ENCODE results near the gene CACNA1H.

The CACNA1H gene

GRCh38 chr16:1126586-1126985 lies 26.3 kb upstream of the CACNA1H start:
- FAIRE-seq (no peak), DNase-seq (ENCODE audit: insufficient read length, low spot score) (no peak)
- no peak for TF ChIP-seq CTCF (IDR thresholded peaks at IDR 0.05; ENCODE audit: insufficient read depth, missing control alignments)

- no peak for TF ChIP-seq CTCF (IDR thresholded peaks at IDR 0.05; ENCODE audit: insufficient read depth, missing control alignments)
- FAIRE-seq (no peak), DNase-seq (ENCODE audit: insufficient read length, low spot score) (no peak)
These were observed 25.8 kb upstream of the CACNA1H start for GRCh38 chr16:1127101-1127500.

DNA sequence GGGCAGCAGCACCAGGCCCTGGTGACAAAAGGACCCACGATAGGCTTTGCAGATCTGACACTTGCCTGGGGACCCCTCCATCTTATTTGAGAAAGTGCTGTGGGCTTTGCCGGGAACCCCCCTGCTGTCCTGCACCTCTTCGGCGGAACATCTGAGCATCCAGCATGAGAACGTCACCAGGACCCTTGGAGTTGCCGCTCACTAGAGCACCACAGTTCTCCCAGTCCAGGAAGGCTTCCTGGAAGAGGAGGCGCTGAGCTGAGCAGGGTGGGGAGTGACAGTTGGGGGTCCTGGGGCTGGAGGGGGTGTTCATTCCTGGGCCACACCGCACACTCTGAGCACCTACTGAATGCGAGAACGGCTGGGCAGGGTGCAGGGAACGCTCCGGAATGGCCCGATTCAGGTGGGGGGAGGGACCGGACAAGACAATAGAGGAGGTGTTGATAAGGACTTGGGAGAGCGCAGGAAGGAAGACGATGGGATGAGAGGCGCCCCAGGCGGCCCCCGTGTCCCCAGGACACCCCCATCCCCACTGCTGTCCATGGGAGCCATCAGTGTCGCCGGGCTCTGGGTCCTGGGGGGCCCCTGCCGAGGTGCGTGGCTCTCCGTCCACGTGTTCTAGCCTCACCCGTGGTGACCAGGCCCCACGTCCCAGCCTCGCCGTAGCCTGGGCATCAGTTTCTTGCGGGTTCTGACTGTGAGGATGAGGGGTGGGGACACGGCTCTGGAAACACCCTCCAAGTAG lies 24.8 kb upstream of the CACNA1H start:
- TF ChIP-seq CTCF (IDR thresholded peaks at IDR 0.05; ENCODE audit: insufficient read depth, missing control alignments): no peak
- FAIRE-seq: no peak
- DNase-seq (ENCODE audit: insufficient read length, low spot score): no peak

DNA sequence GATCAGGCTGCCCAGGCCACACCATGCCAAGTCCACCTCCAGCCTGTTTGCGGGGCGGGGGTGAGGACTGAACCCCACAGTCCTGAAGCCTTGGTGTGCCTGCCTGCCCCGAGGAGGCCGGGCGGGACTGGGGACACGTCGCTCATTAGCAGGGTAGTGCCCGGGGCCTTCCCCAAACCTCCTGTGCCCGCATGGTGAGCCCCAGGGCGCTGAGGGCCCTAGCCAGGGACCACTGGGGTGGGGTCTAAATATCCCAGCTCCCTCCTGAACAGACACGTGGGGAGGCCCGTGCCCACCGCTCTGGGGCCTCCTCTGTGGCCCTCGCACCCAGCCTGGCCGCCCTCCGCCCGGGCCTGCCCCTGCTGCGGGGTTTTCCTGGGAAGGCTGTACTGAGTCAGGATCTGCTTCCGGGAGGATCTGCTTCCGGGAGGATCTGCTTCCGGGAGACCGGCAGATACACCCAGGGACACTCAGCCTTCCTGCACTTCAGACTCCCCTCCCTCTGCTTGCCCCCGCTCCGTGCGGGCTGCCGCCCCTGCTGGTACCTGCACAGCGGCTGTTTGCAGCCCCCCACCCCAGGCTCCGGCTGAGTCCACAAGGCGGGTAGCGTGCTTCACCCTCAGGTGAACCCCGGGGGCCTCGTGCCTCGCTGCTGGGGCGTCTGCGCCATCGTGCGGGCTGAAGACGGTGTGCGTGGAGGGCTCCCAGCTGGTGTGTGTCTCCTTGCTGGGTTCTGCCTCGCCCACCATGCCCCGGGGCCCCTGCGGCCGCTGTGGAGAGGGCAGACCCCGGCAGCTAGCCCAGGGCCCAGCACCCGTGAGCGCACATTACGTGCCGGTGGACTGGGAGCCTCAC lies 23.6 kb upstream of the CACNA1H start:
- FAIRE-seq (no peak), DNase-seq (ENCODE audit: insufficient read length, low spot score) (no peak)
- TF ChIP-seq CTCF (IDR thresholded peaks at IDR 0.05; ENCODE audit: insufficient read depth, missing control alignments): no peak

- FAIRE-seq (no peak), DNase-seq (ENCODE audit: insufficient read length, low spot score) (no peak)
- TF ChIP-seq CTCF (IDR thresholded peaks at IDR 0.05; ENCODE audit: insufficient read depth, missing control alignments): no peak
These were observed 22.5 kb upstream of the CACNA1H start for GRCh38 chr16:1130382-1130781.

DNA sequence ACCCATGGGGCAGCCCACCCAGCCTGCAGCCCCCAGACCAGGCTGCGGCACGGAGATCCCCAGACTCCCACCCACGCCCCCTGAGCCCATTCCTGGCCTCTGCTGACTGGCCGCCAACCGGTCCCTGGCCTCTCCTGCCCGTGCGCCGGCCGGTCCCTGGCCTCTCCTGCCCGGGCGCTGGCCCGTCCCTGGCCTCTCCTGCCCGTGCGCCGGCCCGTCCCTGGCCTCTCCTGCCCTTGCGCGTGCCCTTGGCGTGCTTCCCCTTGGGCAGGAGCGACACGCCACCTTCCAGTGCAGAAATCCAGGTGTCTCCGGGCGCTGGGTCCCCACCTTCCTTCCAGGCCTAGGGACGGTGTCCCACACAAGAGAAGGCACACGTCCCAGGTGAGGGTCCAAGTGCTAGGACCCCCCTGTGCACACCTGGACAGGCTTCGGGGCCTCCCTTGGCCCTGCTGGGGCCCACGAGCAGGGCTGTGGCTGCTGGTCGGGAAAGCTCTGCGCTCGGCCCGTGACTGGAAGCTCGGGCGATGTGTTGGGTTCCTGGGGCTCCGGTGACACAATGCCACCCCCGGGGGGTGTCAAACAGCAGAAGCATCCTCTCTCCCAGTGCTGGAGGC lies 21.4 kb upstream of the CACNA1H start:
- TF ChIP-seq CTCF (IDR thresholded peaks at IDR 0.05; ENCODE audit: insufficient read depth, missing control alignments): no peak
- no peak for FAIRE-seq
- DNase-seq (ENCODE audit: insufficient read length, low spot score): no peak

All from D721Med (cell line).